ENCODE measurements around the gene SCAF1. TPM values are rescaled to one million over a fixed set of nuclear protein-coding genes. Genes with fewer than 3 reads are reported as not detected.
A peak's percentile ranks its signal among the peaks of the same experiment; 100 is the strongest.

The SCAF1 gene
- total and polyA plus RNA-seq, 9 of the 15 experiments (the other 6 are each of a cell fraction or from before 2014, with no cell fraction given) = 0.20 to 79.0 (median 4.9) TPM

- TF ChIP-seq ARID1B (IDR thresholded peaks at IDR 0.05) (no peak), POLR2AphosphoS2 (IDR thresholded peaks at IDR 0.05; ENCODE audit: low read length) (peak; percentile 75; the same call in 1 of the 2 replicates), ZNF644 (tag; IDR thresholded peaks at IDR 0.05; ENCODE audit: low read depth) (peak; percentile 96; the same call in 1 of the 2 replicates), POLR2AphosphoS5 (IDR thresholded peaks at IDR 0.05; ENCODE audit: control insufficient read depth, insufficient read depth, low read depth, low read length) (peak; percentile 81), KDM2B (CRISPR knock-in tag; IDR thresholded peaks at IDR 0.05) (no peak), MYNN (IDR thresholded peaks at IDR 0.05) (no peak), MYNN (CRISPR knock-in tag; IDR thresholded peaks at IDR 0.05) (no peak), E2F4 (CRISPR knock-in tag; IDR thresholded peaks at IDR 0.05; ENCODE audit: low read depth) (peak; percentile 86), JUND (IDR thresholded peaks at IDR 0.05; ENCODE audit: borderline replicate concordance, low read depth, low read length) (peak; percentile 88), JUND (tag; IDR thresholded peaks at IDR 0.05; ENCODE audit: borderline replicate concordance, low read depth, low read length) (peak; percentile 85; the same call in 2 of the 3 replicates), SMARCA4 (IDR thresholded peaks at IDR 0.05) (no peak), ZMIZ1 (IDR thresholded peaks at IDR 0.05; ENCODE audit: low read depth in 2 of 2, low read length in 2 of 2) (no peak), ZBTB40 (IDR thresholded peaks at IDR 0.05) (peak; percentile 96), ZBTB40 (CRISPR knock-in tag; IDR thresholded peaks at IDR 0.05) (no peak)
These were observed at the start of gene SCAF1 (continued) for GRCh38 chr19:49641688-49642491.

Data from K562 (cell line).